GM04504 (cell line): Measurements from ENCODE around the gene NEUROD4.

Source experiments
- DNase-seq: peaks from one replicate; pipeline ENCODE4 v3.0.0-alpha.2; 2012; ENCODE audit warnings: low read depth

NEUROD4 gene

DNA sequence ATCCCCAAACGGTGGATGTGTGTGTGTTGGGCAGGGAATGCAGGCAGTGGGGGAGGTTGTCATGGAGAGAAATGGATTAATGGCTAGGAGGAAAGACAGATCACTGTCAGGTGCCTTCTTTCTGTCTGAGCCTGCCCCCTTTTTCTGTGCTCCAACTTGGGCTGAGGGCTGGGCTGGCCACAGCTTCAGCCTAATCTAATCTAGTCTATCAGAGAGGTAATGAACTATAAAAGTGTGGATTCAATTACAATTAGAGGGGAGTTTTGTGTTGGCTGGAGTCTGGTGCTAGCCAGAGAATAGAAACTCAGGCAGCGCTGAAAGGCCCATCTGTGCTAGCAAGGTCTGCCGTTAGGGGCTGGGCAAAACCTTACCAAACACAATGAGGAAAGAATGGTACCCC, 41.2 kb downstream of the NEUROD4 start:
- DNase-seq, result no peak

DNA sequence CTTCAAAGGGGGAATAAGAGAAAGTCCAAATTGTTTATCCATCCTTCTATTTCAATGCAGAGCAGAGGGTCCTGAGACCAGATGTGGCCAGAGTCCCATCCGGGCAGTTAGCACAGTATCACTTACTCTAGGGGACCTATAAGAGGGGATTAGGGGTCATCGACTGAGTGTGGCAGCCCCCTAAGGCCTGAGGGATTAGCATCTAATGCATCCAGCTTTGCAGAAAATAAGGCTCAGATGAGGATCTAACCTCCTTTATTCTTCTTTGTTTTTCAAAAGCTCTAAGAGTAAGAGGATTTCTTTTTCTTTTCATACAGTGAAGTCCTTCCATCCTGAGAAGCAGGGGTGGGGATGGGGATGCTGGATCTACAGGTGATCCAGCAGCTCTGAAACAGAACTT, 43.5 kb downstream of the NEUROD4 start:
- no peak for DNase-seq

DNA sequence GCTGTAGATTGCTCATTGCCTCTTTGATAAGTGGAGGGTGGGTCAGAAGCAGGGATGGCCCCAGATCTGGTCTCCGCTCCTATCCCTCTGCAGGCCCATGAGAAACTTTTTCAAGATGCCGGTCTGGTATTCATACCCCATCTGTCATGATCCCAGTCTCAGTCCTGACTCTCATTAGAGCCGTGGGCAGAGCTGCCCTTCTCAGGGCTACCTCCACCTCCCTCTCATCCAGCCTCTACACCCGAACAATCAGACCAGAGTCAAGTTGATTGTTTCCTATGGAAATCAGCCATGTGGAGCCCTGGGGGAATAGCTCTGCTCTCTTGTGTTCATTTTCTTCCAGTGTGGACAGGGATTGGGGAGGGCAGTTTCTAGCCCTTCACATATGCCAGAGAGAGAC, 45.8 kb downstream of the NEUROD4 start:
- DNase-seq, result no peak

DNA sequence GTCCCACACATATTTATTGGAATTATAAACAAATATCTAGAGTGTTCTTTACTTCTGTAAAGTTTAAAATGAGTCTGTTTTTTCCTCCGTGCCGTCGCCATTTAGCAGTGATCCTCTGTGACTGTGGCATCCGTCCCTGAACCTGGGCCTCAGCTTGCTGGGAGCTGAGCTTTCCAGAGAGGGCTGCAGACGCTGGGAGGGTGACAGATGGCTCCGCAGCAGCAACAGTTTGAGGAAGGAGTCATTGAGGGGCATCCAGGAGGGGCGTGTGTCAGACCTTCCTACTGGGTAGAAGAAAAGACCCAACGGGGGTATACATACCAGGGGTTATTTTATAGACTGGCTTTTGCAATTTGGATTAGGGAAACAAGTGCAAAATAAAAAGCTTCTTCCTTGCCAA, 47.9 kb downstream of the NEUROD4 start:
- DNase-seq, result no peak

DNA sequence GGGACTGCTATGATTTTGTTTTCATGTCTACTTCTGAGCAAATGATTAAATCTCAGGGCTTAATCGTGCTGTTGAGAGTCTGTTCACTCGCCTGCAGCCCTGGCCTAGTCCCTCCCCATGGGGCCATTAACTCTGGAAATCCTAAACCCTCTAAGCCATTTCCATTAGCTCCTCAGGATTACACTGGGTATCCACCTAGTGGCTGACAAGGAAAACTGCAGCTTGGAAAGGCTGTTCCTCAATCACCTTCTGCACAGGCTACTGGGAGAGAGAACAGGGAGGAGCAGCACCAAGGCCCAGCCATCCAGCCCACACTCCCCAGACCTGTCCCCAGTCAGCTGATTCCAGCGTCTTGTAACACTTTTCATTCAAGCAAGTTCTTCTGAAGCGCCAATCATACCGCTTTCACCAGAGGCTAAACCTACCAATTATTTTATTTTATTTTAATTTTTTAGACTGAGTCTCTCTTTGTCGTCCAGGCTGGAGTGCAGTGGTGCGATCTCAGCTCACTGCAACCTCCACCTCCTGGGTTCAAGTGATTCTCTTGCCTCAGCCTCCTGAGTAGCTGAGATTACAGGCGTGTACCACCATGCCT, 48.7 kb downstream of the NEUROD4 start:
- peak; percentile 24 for DNase-seq

DNA sequence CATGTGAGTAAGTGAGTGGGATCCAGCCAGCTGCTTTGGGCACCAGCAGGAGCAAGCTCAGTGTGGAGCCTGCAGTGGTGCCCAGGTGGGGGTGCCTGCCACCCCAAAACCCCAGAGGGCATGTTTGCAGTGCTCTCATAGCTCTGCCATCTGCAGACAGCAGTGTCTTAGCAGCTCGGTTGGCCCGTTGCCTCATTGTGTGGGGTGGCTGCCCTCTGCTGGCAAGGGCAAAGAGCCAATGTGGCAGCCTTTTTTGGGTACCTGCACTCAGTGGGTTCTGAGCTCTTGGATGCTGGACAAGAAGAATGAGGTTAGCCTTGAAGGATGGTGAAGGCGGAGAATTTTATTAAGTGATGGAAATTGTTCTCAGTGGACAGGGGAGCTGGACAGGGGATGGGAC, 52.3 kb downstream of the NEUROD4 start:
- DNase-seq, result no peak

DNA sequence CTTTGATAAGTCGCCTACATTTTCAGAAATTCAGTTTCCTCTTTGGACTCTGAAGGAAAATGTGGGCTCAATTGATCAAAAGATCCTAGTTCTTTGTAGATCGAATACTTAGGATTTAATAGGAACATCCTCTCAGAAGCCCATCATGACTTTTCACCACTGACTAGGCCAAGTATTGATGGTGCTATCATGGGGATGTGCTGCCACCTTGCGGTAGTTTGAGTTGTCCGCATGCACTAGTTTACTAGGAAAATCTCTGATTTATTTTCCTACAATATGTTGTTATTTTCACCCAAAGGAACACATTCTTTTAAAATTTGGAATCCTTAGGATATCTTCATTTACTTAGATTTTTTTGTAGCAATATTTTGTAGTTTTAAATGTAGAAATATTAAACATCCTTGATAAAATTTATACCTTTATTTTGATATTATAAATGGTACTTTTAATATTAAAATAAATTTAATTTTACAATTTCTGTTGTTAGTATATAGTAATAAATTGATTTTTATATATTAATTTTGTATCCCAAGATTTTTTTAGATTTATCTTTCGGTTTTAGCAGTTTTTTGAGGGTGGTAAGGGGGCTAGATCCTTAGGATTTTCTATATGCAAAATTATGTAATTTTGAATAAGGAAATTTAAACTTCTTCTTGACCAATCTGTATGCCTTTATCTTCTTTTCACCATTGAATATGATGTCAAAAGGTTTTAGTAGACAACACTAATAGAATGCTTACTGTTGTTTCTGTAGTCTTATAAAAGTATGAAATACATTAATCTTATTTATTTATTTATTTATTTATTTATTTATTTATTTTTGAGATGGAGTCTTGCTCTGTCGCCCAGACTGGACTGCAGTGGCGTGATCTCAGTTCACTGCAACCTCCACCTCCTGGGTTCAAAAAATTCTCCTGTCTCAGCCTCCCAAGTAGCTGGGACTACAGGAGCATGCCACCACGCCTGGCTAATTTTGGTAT, 53.6 kb downstream of the NEUROD4 start:
- peak; percentile 23 for DNase-seq

DNA sequence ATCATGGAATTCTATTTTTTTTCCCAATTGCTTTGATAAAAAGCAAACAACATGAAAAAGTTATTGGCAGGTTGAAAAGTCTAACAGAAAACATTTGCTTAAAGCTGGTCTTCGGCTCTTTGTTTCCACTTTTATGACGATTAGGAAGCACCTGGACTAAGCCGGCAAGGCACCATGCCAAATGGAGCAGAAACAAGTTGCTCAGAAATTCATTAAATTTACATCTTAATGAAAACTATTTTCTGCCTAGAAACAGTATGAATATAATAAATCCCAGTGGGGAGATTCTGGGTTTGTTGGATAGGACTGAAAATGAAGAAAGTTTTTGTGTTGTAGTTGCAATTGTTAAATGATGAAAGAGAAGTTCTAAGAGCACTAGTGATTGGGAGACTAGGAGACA, 55.0 kb downstream of the NEUROD4 start:
- DNase-seq, result no peak
